Large intestine (tissue), 3 donors: ENCODE results near the gene PRH2. TPM values are rescaled to one million over a fixed set of nuclear protein-coding genes. Genes with fewer than 3 reads are reported as not detected.

Source experiments
- DNase-seq, 2 donors: peaks; one replicate each; pipeline versions ENCODE4 v3.0.0 to v3.0.0-alpha.2; 2013
- H3K27ac ChIP-seq: one replicate; pipeline ENCODE4 v1.5.1; 2013; ENCODE audit warnings: low read length
- H3K27me3 ChIP-seq: 2 replicates; pipeline ENCODE4 v1.6.1; 2013; ENCODE audit warnings: low read length; ENCODE audit not compliant: control insufficient read depth, insufficient read depth
- H3K36me3 ChIP-seq: 2 replicates; pipeline ENCODE4 v1.6.1; 2013; ENCODE audit warnings: low read length; ENCODE audit not compliant: control insufficient read depth, insufficient read depth
- H3K4me1 ChIP-seq: one replicate; pipeline ENCODE4 v1.6.1; 2013; ENCODE audit warnings: low read length; ENCODE audit not compliant: control insufficient read depth, insufficient read depth
- H3K4me3 ChIP-seq: one replicate; pipeline ENCODE4 v1.5.1; 2013; ENCODE audit warnings: low read length
- H3K9me3 ChIP-seq: one replicate; pipeline ENCODE4 v1.6.1; 2013; ENCODE audit warnings: mild to moderate bottlenecking, low read depth, low read length, moderate library complexity; ENCODE audit not compliant: control insufficient read depth
- WGBS: methylation state at CpG from one replicate; pipeline ENCODE4 v1.1.5; 2013; ENCODE audit warnings: low lambda C conversion rate; ENCODE audit not compliant: insufficient coverage; 5-methylcytosine and 5-hydroxymethylcytosine counted together
- polyA plus RNA-seq: library from polyadenylated mRNA; unstranded; fragments of 120-200 nt; gene quantifications from one replicate; pipeline ENCODE4 v1.2.1, GENCODE V29; 2013

The PRH2 gene
- polyA plus RNA-seq, 1 donor = 0.55 TPM

GRCh38 chr12:10910380-10910779, 18.7 kb upstream of the PRH2 start:
- Histone ChIP-seq H3K36me3 (no peaks in the 10 kb centered on the region), H3K4me1 (no peaks in the 10 kb centered on the region), H3K4me3 (no peak overlapping the region), H3K27ac (no peak overlapping the region), H3K9me3 (no peaks in the 10 kb centered on the region), H3K27me3 (no peaks in the 10 kb centered on the region)
- WGBS = 86% methylated on average over 6 of the region's 8 CpGs
- no peak for DNase-seq

GRCh38 chr12:10919809-10920208, 9.2 kb upstream of the PRH2 start:
- 86% methylated on average over 1 of the region's 1 CpG for WGBS
- DNase-seq = no peak
- Histone ChIP-seq H3K4me3 (no peak overlapping the region), H3K4me1 (no peaks in the 10 kb centered on the region), H3K27me3 (no peaks in the 10 kb centered on the region), H3K36me3 (no peaks in the 10 kb centered on the region), H3K9me3 (no peaks in the 10 kb centered on the region), H3K27ac (no peak overlapping the region)

GRCh38 chr12:10926269-10926668, 2.8 kb upstream of the PRH2 start:
- no peaks in the 10 kb centered on the region for H3K9me3 ChIP-seq
- no peak overlapping the region for H3K4me3 ChIP-seq
- H3K27ac ChIP-seq = no peak overlapping the region
- H3K36me3 ChIP-seq = no peaks in the 10 kb centered on the region
- no peaks in the 10 kb centered on the region for H3K27me3 ChIP-seq
- H3K4me1 ChIP-seq = no peaks in the 10 kb centered on the region
- no peak for DNase-seq
- no CpG with 5 or more reads among the region's 5 CpGs for WGBS

GRCh38 chr12:10936506-10936905, 7.5 kb downstream of the PRH2 start:
- Histone ChIP-seq H3K36me3 (no peaks in the 10 kb centered on the region), H3K27me3 (no peaks in the 10 kb centered on the region), H3K27ac (no peak overlapping the region), H3K4me3 (no peak overlapping the region), H3K4me1 (no peaks in the 10 kb centered on the region), H3K9me3 (no peaks in the 10 kb centered on the region)
- WGBS = no CpG with 5 or more reads among the region's 1 CpG
- DNase-seq = no peak

GRCh38 chr12:10939163-10939562, 10.1 kb downstream of the PRH2 start, which contains the start of gene TAS2R14:
TSS of gene TAS2R14 (minus strand) at chr12:10939263. CDS start at chr12:10939207, 56 bp downstream.
- Histone ChIP-seq H3K36me3 (no peaks in the 10 kb centered on the region), H3K4me1 (no peaks in the 10 kb centered on the region), H3K27me3 (no peaks in the 10 kb centered on the region), H3K9me3 (peaks cover 2% of the 10 kb centered on the region), H3K4me3 (no peak within 1 kb of the TSS), H3K27ac (no peak within 1 kb of the TSS)
- WGBS = no CpG with 5 or more reads among the region's 1 CpG
- no peak for DNase-seq

GRCh38 chr12:10940389-10940788, 11.4 kb downstream of the PRH2 start:
- H3K36me3 ChIP-seq = no peaks in the 10 kb centered on the region
- H3K9me3 ChIP-seq = peaks cover 8% of the 10 kb centered on the region
- H3K27me3 ChIP-seq = no peaks in the 10 kb centered on the region
- H3K4me1 ChIP-seq = no peaks in the 10 kb centered on the region
- 100% methylated on average over 1 of the region's 2 CpGs for WGBS
- H3K27ac ChIP-seq = no peak overlapping the region
- no peak overlapping the region for H3K4me3 ChIP-seq
- no peak for DNase-seq

- H3K27me3 ChIP-seq = no peaks in the 10 kb centered on the region
- peaks cover 8% of the 10 kb centered on the region for H3K9me3 ChIP-seq
- no peak overlapping the region for H3K27ac ChIP-seq
- no peak overlapping the region for H3K4me3 ChIP-seq
- no peak for DNase-seq
- no peaks in the 10 kb centered on the region for H3K4me1 ChIP-seq
- H3K36me3 ChIP-seq = no peaks in the 10 kb centered on the region
These were observed 12.3 kb downstream of the PRH2 start for GRCh38 chr12:10941369-10941768.

- Histone ChIP-seq H3K36me3 (no peaks in the 10 kb centered on the region), H3K27me3 (no peaks in the 10 kb centered on the region), H3K27ac (no peak overlapping the region), H3K9me3 (peaks cover 8% of the 10 kb centered on the region), H3K4me3 (no peak overlapping the region), H3K4me1 (no peaks in the 10 kb centered on the region)
- DNase-seq = peak; percentile 19
- WGBS = no CpG with 5 or more reads among the region's 4 CpGs
These were observed 13.0 kb downstream of the PRH2 start for GRCh38 chr12:10941916-10942607.

GRCh38 chr12:10943167-10943566, 14.1 kb downstream of the PRH2 start:
- no peak for DNase-seq
- no peaks in the 10 kb centered on the region for H3K4me1 ChIP-seq
- H3K36me3 ChIP-seq = no peaks in the 10 kb centered on the region
- WGBS = 100% methylated on average over 2 of the region's 2 CpGs
- no peak overlapping the region for H3K4me3 ChIP-seq
- H3K9me3 ChIP-seq = peaks cover 10% of the 10 kb centered on the region
- H3K27me3 ChIP-seq = no peaks in the 10 kb centered on the region
- H3K27ac ChIP-seq = no peak overlapping the region

- no CpG with 5 or more reads among the region's 4 CpGs for WGBS
- Histone ChIP-seq H3K36me3 (peaks cover 3% of the 10 kb centered on the region), H3K4me1 (no peaks in the 10 kb centered on the region), H3K9me3 (peaks cover 7% of the 10 kb centered on the region), H3K27me3 (no peaks in the 10 kb centered on the region), H3K4me3 (no peak overlapping the region), H3K27ac (no peak overlapping the region)
- no peak for DNase-seq
These were observed 23.6 kb downstream of the PRH2 start for GRCh38 chr12:10952645-10953044.

- Histone ChIP-seq H3K9me3 (peaks cover 7% of the 10 kb centered on the region), H3K4me3 (no peak overlapping the region), H3K27me3 (no peaks in the 10 kb centered on the region), H3K27ac (no peak overlapping the region), H3K4me1 (no peaks in the 10 kb centered on the region), H3K36me3 (no peaks in the 10 kb centered on the region)
- no peak for DNase-seq
These were observed 27.0 kb downstream of the PRH2 start for GRCh38 chr12:10956085-10956484.
